ENCODE data around the gene SLC39A6. TPM values are rescaled to one million over a fixed set of nuclear protein-coding genes. Genes with fewer than 3 reads are reported as not detected.
"Not testable (repeated sequence)": the region's sequence is repeated elsewhere in the genome, so short reads cannot be mapped to it uniquely, and the experiment has no call there.

SLC39A6 gene
- polyA plus RNA-seq, 2 of the 4 experiments (the other 2 are of a cell fraction) = 49.1 to 68.0 TPM

DNA sequence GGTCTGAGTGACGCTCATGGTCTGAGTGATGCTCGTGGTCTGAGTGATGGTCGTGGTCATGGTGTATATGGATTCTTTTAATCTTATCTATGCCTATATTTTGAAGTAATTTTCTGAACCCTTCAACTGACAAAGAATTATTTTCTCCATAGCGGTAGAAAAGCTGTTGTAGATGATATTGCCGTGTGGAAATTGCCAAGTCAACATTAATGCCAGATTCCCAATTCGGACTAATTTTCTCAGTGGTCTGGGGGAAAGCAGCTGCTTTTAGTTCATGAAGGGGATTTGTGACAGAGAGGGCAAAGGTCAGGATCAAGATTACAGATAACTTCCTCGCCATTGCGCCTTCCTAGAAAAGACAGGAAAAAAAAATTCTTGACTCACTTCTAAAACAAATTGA, 2.5 kb downstream of the SLC39A6 start:
- ChIA-PET POLR2A (no interaction called here), CTCF (interaction anchor here (1.9 kb wide), 1 partner anchor 31 kb away, joined by 7 read pairs; no protein-coding TSS in a partner anchor)
- Histone ChIP-seq H3K9me3 (no peaks in the 10 kb centered on the region), H3K4me3 (no peak overlapping the region), H3K4me2 (no peak overlapping the region), H3K4me1 (peaks cover 13% of the 10 kb centered on the region; the same call in 2 of the 3 replicates), H3K27ac (no peak overlapping the region)
- ATAC-seq = no peak
- 96% methylated on average over 8 of the region's 8 CpGs for WGBS (ENCODE audit: missing lambda C conversion rate)
- DNase-seq (ENCODE audit: low read depth in 1 of 2, low spot score in 1 of 2) = no peak
- TF ChIP-seq POLR2AphosphoS2 (conservative IDR thresholded peaks at IDR 0.05; ENCODE audit: low read length) = no peak
- no peak for TF ChIP-seq RCOR1 (IDR thresholded peaks at IDR 0.05; ENCODE audit: low read depth, low read length)
- no peak for TF ChIP-seq NR3C1 (IDR thresholded peaks at IDR 0.05)
- no peak for TF ChIP-seq NPAS2 (CRISPR knock-in tag; IDR thresholded peaks at IDR 0.05; ENCODE audit: borderline replicate concordance)
- TF ChIP-seq RAD21 (conservative IDR thresholded peaks at IDR 0.05 in 1 of 2, IDR thresholded peaks at IDR 0.05 in 1 of 2) = no peak
- peak; percentile 32 for TF ChIP-seq MAFK (IDR thresholded peaks at IDR 0.05; ENCODE audit: partially characterized antibody)
- TF ChIP-seq ZNF302 (CRISPR knock-in tag; IDR thresholded peaks at IDR 0.05) = no peak
- no peak for FAIRE-seq

DNA sequence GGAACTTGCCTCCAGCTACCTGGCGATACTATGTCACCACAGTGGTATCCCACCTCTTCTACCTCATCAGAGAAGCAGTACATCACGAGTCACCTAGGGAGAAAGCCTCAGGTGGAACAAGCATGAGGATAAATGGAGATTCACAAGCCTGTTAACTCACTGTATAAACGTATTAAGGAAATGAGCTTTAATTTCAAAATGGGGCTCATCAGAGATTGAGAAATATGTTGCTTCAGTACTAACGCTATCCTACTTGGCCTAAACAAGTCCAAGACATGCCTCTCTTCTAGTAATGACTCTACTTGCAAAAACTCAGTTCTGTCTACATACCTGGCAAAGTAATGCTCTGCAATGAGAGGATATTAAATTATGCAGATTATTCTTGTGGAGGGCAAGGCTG, 4.3 kb downstream of the SLC39A6 start:
- ChIA-PET POLR2A (no interaction called here), CTCF (no interaction called here)
- ATAC-seq = no peak
- Histone ChIP-seq H3K4me3 (no peak overlapping the region), H3K9me3 (no peaks in the 10 kb centered on the region), H3K27ac (no peak overlapping the region), H3K4me1 (peaks cover 8% of the 10 kb centered on the region; the same call in 2 of the 3 replicates), H3K4me2 (no peak overlapping the region)
- no peak for TF ChIP-seq POLR2A (IDR thresholded peaks at IDR 0.05; ENCODE audit: low read length)
- no peak for TF ChIP-seq NFE2L2 (conservative IDR thresholded peaks at IDR 0.05; ENCODE audit: low read length)
- no peak for TF ChIP-seq ZNF302 (CRISPR knock-in tag; IDR thresholded peaks at IDR 0.05)
- no peak for TF ChIP-seq SMC3 (IDR thresholded peaks at IDR 0.05)
- no peak for TF ChIP-seq POLR2AphosphoS2 (conservative IDR thresholded peaks at IDR 0.05; ENCODE audit: low read length)
- no peak for TF ChIP-seq RAD21 (conservative IDR thresholded peaks at IDR 0.05 in 1 of 2, IDR thresholded peaks at IDR 0.05 in 1 of 2)
- TF ChIP-seq PHF8 (IDR thresholded peaks at IDR 0.05; ENCODE audit: borderline replicate concordance, low read depth) = no peak
- no peak for TF ChIP-seq TFCP2L1 (CRISPR knock-in tag; IDR thresholded peaks at IDR 0.05)
- no peak for TF ChIP-seq ZFP36 (IDR thresholded peaks at IDR 0.05; ENCODE audit: borderline replicate concordance, partially characterized antibody)
- TF ChIP-seq FOSB (CRISPR knock-in tag; IDR thresholded peaks at IDR 0.05) = no peak
- TF ChIP-seq NPAS2 (CRISPR knock-in tag; IDR thresholded peaks at IDR 0.05; ENCODE audit: borderline replicate concordance) = no peak
- no peak for TF ChIP-seq MYC (IDR thresholded peaks at IDR 0.05; ENCODE audit: borderline replicate concordance, low read length)
- no peak for TF ChIP-seq ZC3H11A (IDR thresholded peaks at IDR 0.05)
- FAIRE-seq = no peak
- no peak for DNase-seq (ENCODE audit: low read depth in 1 of 2, low spot score in 1 of 2)
- 88% methylated on average over 4 of the region's 4 CpGs for WGBS (ENCODE audit: missing lambda C conversion rate)

DNA sequence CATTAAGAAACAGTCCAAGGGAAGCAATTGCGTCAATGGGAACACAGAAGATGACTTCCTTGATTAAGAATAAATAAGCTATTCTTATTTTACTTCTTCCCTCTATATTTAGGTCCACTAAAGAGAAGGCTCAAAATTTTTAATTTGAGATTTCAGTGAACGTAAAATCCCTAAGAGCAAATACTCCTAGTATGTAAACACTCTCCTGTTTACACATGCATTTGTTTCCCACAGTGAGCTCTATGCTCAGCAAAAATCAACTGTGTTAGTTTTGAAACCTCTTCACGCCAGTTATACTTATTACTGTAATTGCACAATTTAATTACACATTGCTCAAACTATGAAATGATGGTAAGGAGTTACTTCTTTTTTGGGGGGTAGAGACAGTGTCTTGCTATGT, 8.8 kb downstream of the SLC39A6 start:
- ATAC-seq (no peak), DNase-seq (ENCODE audit: low read depth in 1 of 2, low spot score in 1 of 2) (no peak), FAIRE-seq (no peak)
- Histone ChIP-seq H3K9me3 (no peaks in the 10 kb centered on the region), H3K27ac (no peak overlapping the region), H3K4me1 (no peaks in the 10 kb centered on the region), H3K4me2 (no peak overlapping the region), H3K4me3 (no peak overlapping the region)
- WGBS (ENCODE audit: missing lambda C conversion rate) = 83% methylated on average over 3 of the region's 3 CpGs
- CTCF ChIA-PET = interaction anchor here (0.5 kb wide), 1 partner anchor 23 kb away, joined by 3 read pairs; no protein-coding TSS in a partner anchor
- TF ChIP-seq HOXB5 (CRISPR knock-in tag; IDR thresholded peaks at IDR 0.05) (no peak), ZSCAN20 (CRISPR knock-in tag; IDR thresholded peaks at IDR 0.05) (no peak), KDM1A (IDR thresholded peaks at IDR 0.05; ENCODE audit: low read depth) (no peak), FOXS1 (CRISPR knock-in tag; IDR thresholded peaks at IDR 0.05) (no peak), PHF8 (IDR thresholded peaks at IDR 0.05; ENCODE audit: borderline replicate concordance, low read depth) (no peak), CBX2 (IDR thresholded peaks at IDR 0.05; ENCODE audit: borderline replicate concordance, low read depth) (no peak), BHLHE40 (IDR thresholded peaks at IDR 0.05; ENCODE audit: low read depth, low read length) (no peak), CBX8 (IDR thresholded peaks at IDR 0.05) (no peak), ZFP36 (IDR thresholded peaks at IDR 0.05; ENCODE audit: borderline replicate concordance, partially characterized antibody) (no peak), ESRRA (IDR thresholded peaks at IDR 0.05; ENCODE audit: borderline replicate concordance, low read length) (no peak), MAZ (IDR thresholded peaks at IDR 0.05; ENCODE audit: borderline replicate concordance, low read depth, low read length) (no peak), CHD2 (IDR thresholded peaks at IDR 0.05; ENCODE audit: low read length, partially characterized antibody) (no peak), EHF (CRISPR knock-in tag; IDR thresholded peaks at IDR 0.05) (no peak)
- TF ChIP-seq, protein P1, sequence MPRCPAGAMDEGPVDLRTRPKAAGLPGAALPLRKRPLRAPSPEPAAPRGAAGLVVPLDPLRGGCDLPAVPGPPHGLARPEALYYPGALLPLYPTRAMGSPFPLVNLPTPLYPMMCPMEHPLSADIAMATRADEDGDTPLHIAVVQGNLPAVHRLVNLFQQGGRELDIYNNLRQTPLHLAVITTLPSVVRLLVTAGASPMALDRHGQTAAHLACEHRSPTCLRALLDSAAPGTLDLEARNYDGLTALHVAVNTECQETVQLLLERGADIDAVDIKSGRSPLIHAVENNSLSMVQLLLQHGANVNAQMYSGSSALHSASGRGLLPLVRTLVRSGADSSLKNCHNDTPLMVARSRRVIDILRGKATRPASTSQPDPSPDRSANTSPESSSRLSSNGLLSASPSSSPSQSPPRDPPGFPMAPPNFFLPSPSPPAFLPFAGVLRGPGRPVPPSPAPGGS (IDR thresholded peaks at IDR 0.05) = no peak
- POLR2A ChIA-PET = no interaction called here

DNA sequence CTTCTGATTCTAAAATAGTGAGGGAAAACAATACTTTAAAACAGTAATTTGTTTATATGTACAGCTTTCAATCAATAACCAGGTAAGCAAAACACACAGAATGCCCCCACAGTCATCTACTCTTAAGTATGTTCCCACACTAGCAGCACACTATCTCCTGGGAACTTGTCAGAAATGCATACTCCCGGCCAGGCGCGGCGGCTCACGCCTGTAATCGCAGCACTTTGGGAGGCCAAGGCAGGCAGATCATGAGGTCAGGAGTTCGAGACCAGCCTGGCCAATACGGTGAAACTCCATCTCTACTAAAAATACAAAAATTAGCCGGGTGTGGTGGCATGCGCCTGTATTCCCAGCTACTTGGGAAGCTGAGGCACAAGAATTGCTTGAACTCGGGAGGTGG, 12.4 kb downstream of the SLC39A6 start:
- FAIRE-seq; H3K9me3 ChIP-seq; ATAC-seq; H3K4me3 ChIP-seq; DNase-seq (ENCODE audit: low read depth in 1 of 2, low spot score in 1 of 2); POLR2A ChIA-PET; H3K4me1 ChIP-seq; H3K27ac ChIP-seq; H3K4me2 ChIP-seq: not testable (repeated sequence)
- WGBS (ENCODE audit: missing lambda C conversion rate) = 88% methylated on average over 9 of the region's 11 CpGs
- CTCF ChIA-PET = interaction anchor here (1.4 kb wide), 1 partner anchor 99 kb away, joined by 3 read pairs; no protein-coding TSS in a partner anchor

Data from A549 (cell line).